GM21447 (cell line): ENCODE measurements around the gene TMEM132D.
"Not testable (repeated sequence)": the region's sequence is repeated elsewhere in the genome, so short reads cannot be mapped to it uniquely, and the experiment has no call there.

ENCODE experiments used
- ATAC-seq: cut with Tn5 transposase; IDR thresholded peaks from one replicate; pipeline ENCODE4 v1.9.1; 2021; ENCODE audit not compliant: unreplicated experiment

Gene TMEM132D

DNA sequence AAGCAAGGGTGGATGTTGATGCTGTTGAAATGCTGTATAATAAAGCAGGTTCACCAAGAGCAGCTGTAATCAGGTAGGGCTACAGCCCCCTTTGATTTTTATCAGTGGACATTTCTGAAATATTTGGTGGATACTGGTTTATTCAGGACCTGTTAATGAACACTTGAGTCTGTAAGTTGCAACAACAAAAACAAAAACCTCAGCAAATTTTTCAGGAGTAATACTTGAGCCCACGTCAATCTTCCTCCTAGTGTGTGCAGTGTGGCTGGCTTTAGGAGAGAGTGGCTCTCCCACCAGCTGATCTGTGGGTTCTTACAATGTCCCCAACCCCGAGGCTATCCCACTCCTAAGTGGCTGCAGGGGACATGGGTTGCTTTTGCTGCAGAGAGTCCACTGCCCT, 702.8 kb downstream of the TMEM132D start:
- ATAC-seq = no peak

DNA sequence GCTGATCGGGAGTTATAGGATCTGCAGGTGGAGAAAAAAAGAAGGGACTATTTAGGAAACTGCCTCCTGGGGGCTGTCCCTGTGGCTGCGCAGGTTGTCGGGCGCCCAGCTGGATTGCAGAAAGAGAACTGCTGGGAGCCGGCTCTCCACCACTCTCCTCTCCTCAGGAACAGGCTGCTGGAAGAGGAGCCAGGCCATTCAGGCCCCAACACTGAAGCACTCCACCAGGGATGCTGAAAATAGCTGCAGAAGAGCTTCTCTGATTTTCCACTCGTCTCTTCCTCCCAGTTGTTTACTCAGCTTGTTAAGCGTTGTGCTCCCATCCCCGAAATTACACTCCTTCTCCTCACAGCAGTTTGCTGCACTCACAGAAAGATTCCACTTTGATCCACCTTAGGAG, 703.2 kb downstream of the TMEM132D start:
- ATAC-seq = no peak

DNA sequence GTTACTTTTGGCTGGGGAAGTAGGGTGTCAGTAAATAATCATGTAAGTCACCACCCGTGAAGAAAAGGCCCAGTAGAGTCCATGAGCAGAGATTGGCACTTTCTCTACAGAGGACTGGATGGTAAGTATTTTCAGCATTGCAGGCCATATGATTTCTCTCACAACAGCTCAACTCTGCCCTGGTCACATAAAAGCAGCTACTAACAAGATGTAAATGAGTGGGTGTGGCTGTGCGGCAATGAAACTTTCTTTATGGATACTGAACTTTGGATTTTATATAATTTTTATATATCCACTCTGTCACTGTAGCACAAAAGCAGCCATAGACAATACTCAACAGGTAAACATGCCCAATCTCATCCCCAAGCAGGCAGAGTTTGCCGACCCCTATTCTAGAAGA, 706.9 kb downstream of the TMEM132D start:
- ATAC-seq = no peak

DNA sequence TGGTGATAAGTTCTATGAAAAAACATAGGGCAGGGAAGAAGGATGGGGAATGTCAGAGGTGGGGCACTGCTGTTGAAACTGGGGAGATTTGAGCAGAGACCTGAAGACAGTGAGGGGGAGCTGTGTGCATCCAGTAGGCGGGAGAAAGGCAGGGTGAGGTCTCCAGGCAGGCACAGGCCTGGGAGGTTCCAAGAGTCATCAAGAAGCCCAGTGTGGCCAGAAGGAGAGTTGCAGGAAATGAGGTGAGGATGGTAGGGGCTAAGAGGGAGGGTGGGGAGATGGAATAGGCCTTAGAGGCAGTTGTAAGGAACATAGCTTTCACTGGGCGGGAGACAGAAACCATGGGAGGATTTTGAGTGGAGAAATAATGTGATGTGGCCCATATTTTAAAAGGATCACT, 708.7 kb downstream of the TMEM132D start:
- no peak for ATAC-seq

DNA sequence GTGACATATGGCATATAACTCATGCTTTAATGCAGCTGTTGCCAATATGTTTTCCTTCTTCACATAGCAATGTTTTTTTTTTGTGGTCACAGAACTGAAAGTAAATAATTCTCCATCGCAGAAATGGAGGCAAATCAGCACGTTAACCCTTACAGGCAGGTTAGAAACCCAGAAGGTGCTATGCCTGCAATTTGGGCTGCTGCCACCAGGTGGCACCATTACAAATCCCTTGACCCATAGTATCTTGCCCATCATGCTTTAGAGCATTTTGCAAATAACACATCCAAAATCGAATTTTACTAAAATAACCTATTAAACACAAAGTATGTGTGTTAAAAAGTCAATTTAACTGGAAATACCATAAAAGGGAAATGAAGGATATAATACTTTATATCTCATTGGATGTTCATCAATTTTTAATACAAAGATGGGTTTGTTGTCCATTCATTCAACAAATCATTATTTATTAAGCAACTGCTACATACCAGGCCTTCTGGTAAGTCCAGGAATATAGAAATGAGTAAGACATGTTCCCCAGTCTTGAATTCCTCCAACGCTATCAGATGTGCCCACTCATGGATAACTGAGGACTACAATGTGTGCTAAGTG, 710.5 kb downstream of the TMEM132D start:
- no peak for ATAC-seq

DNA sequence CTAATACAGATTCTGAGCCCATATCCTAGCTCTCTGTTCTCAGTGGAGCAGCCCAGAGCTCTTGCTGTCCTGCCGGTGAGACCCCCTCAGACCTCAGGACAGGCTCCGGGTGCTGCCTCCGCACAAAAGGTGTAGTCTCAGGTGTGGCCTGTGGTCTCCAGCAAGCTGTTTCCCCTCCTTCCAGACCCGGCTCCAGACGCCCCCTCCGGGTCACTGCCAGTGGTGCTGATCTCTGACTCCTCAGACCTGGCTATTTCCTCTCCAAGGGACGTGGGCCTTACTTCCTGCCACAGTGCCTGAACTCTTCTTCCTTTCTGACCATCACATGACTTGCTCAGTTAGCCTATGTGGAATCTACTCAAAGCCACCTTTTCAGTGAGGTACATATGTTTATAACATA, 713.0 kb downstream of the TMEM132D start:
- no peak for ATAC-seq

DNA sequence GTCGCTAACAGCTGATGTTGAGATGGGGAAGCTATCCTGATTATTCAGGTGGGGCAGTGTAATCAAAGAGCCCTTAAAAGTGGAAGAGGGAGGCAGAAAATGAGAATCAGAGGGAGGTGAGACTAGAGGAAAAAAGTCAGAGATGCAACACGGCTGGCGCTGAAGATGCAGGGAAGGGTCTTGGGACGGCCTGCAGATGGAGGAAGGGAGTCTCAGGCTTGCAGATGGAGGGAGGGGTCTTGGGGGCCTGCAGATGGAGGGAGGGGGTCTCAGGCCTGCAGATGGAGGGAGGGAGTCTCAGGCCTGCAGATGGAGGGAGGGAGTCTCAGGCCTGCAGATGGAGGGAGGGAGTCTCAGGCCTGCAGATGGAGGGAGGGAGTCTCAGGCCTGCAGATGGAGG, 713.9 kb downstream of the TMEM132D start:
- not testable (repeated sequence) for ATAC-seq

DNA sequence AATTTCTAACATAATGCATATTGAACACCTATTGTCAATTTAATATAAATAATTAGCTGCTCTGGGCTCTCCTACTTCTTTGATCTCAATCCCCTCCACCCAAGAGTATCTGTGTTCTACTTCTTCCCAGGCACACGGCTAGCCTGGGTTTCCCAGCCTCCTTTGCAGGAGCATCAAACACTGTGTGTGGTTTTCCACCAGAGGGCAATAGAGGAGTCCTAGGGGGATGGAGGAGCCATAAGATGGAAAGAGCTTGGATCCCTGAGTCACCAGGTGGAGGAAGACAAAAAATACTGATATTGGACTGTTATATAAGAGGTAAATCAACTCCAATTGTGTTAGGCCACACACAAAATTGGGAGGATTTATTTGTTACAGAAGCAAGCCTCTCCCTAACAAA, 716.9 kb downstream of the TMEM132D start:
- ATAC-seq = no peak

DNA sequence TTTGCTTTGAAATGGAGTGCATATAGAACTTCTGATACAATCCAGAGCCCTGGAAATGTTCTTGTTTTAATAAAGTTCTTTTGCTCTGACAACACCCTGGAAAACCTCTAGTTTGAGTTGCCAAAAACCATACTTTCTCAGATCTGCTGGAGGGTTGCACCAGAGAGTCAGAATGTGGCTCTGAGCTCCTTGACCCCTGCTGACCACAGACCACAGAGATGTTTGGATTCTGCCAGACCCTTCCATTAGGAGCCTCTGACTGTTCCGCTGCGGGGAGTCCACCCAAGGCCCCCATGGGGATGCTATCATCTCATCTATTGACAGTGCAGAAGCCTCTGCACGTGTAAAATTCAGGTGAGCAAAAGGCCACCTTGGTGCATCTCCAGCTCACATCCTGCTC, 718.0 kb downstream of the TMEM132D start:
- no peak for ATAC-seq

DNA sequence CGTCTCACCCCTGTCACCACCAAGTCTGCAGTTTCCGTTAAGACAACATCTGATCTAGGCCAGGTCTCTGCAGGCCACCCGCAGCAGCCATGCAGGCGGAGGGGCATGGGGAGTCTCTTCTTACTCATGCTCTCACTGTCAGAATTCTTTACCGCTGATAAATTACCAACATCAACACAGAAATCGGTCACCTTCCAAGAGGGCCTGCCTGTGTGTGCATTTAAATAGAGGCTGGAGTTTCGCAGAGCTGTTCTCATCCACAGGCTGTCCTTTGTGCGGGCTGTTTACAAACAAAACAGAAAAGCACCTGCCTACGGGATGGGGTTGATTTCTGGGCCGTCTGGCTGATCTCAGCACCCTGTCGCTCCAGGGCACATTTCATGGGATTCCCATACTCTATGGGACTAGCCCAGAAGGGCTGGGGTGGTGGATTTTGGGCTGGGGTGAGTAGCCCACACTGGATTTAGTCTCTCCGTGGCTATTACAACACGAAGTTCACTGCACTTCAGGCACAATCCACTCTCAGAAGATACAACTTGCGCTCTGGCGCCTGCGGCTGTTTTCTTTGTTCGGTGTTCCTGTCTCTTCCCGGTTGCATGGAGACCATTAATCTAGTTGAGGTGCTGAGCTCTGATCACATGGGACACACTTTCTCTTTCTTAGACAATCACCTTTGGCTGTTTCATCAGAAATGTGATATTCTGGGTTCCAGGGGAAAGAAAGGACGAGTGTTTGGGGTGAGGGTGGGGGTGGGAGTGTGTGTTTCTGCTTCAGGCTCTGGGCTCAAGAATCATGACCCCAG, 719.5 kb downstream of the TMEM132D start:
- no peak for ATAC-seq

DNA sequence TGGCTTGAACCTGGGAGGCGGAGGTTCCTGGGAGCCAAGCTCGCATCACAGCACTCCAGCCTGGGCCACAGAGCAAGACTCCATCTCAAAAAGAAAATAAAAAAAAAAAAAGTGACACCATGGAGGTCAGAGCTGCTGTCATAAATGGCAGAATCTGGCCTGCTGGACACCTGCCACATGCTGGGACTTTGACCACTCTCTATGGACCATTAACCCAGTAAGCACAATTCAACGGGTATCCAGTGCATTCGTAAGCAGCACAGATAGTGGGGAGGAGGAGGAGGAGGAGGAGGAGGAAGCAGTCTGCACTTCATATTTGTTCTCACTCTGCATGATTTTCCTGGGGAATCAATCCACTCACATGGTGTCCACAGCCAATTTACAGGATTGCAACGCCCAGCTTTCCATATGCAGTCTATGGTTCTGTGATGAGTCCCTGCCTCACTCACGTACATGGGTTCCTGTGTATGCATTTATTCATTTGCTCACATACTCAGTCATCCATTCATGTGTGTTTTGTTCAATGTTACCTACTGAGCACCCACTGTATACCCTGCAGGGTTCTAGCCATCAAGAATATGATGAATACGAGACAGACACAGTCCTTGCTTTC, 723.8 kb downstream of the TMEM132D start:
- ATAC-seq = no peak

DNA sequence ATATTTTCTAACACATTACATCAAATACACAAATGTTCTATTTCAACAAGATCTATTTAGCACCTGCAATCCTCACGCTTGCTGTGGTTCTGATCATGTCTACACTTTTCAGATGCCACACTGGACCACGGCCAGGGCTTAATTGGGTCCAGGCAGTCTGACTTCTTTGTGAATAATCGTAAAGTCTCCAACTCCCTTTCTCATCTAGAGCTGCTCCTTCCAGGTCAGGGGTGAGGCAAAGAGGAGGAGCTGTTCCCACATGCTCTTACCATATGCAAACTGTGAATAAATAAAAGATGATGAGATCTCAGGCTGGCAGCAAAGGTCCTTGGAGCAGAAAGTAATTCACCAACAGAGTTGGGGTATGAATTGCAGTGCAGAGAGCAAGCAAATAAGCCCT, 733.9 kb downstream of the TMEM132D start:
- no peak for ATAC-seq

DNA sequence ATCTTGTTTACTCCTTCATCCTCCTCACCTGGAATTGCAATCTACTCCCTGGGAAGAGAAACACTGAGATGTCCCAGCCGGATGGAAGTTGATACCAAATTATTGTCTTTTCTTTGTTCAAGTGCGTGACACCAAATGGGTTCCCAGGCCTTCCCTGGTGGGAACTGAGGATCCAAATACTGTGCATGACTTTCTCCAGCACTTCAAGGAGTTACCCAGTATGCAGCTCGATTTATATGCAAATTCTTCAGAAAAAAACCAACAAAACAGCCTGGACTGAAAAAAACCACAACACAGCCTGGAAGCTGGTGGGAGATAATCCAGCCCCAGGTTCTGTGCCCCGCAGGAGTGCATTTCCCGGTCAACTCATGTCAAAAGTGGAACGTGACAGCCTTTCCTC, 740.0 kb downstream of the TMEM132D start:
- ATAC-seq = no peak

DNA sequence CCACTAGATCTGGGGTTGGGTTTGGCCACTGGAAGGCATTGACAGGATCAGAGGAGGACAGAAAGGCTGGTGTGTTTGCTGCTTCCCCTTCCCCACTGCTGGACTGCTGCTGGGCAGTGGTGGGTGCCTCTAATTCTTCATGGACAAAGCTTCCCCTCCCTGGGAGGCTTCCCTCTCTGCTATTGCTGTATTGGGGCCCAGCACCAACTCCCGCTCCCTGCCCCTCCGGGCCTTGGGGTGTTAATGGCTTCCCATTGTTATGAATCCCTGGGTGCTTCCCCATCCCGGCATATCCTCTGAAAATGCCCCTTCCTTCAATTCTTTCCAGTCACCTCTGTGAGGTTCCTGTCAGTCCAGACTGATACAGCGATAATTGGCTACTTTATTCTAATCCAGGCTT, 740.4 kb downstream of the TMEM132D start:
- ATAC-seq = no peak

DNA sequence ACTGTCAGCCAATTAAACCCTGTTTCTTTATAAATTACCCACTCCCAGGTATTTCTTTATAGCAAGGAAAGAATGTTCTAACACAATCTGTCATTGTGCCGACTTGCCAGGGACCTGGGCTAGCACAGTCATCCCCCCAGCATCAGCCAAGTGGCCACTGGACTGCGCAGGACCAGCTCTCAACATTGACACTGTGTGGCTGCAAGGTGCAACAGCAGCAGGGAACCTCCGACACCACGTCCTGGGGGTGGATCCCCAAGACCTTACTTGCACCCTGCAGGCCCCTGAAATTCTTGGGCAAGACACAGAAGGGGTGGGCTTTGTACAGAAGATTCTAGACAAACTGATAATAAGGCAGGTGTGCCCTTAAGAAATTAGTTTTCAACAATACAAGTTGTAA, 741.0 kb downstream of the TMEM132D start:
- no peak for ATAC-seq

DNA sequence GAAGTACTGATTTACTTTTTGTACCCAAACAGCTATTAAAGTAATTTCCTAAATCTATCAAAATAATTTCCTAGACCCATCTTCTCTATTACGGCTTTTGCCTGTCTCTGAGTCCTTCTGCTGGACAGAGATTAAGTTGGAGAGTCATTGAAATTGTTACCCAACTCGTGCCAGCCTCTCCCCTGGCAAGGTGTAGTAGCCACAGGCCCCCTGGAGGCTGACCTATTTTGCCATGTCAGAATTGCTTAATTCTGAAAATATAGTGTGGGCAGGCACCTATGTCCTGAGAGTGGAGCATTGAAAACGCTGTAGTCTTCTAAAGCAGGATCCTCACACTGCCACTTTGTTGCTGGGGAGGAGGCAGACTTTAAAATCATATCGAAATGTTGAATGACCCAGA, 742.3 kb downstream of the TMEM132D start:
- no peak for ATAC-seq

DNA sequence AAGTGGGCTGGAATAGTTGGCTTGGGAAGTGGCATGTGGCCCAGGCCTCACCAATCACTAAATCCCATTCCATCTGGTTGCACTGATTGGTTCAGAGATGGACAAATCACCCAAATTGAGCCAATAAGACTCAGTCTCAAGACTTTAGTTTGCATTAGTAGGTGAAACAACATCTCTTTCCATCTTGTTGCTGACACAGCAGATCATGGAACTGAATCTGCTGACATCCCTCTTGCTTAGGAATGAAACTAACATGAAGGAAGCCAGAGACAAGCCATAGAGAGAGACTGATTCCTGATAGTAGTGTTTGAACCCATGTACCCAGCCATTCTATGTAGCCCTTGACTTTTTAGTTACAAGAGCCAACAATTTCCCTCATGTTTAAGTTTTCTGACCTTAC, 743.5 kb downstream of the TMEM132D start:
- ATAC-seq = no peak

DNA sequence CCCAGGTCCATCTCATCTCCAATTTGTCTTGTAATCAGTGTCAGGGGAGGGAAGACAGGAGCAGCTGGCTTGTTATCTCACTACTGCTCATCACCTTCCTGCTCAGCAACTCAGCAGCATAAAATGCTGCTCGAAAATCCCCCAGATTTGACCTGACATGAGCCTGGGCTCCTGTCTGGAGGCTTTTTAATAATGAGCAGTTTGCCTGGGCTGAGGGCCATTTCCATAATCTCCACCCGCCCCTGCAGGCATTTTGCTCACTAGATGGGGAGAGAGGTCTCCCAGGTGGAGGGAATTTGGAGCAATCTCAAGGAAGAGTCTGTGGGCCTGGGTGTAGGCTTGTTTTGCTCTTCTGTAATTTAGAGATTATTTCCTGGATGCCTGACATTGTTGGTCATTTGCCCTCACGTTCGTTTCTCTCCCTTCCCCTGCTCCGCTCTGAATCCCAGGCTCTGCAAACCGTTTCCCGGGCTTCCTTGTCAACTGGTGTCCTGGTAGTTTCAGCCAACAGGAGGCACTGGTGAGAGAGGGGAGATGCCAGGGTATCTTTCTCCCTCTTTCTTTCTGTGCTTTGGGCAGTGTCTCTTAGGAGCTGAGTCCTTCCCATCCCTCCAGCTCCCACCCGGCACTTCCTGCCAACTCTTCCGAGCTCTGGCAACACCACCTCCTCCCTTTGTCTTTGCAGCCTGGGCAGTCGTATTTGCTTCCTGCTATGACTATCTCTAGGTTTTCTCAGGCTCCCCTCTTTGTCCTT, 751.3 kb downstream of the TMEM132D start:
- ATAC-seq = no peak

DNA sequence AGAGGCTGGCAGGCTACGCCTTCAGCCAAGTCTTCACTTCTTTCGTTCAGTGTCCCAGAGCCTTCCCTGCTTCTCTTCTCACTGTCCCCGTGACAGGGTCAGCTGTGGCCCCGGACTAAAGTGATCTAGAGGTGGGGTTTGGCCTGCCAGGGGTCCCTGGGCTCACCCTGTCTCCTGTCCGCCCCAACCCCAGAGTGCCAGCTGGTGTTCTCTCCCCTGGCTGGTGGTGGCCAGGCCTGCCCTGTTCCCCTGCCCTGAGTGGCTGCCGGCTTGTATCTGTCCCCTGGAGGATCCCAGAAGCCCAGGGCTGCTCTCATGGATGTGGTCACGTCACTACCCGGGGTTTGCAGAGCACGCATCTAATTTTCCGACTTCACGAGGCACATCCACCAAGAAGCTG, 753.1 kb downstream of the TMEM132D start:
- ATAC-seq = no peak

DNA sequence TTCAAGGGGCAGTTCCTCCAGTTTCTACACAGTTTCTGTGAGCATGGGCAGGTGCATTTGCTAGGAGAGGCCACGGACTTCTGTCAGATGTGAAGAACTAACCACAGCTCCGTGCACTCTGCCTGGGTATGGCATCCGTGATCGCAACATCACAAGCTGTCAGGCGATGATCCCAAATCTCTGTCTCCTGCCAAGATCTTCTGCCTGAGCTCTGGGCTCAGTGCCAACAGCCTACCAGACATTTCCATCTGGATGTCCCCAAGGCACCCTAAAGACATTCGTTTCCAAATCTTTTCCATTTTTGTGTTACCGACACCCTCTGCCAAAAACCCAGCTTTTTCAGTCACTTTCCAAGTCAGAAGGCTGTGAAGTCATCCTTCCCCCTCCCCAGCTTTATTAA, 758.4 kb downstream of the TMEM132D start:
- no peak for ATAC-seq

DNA sequence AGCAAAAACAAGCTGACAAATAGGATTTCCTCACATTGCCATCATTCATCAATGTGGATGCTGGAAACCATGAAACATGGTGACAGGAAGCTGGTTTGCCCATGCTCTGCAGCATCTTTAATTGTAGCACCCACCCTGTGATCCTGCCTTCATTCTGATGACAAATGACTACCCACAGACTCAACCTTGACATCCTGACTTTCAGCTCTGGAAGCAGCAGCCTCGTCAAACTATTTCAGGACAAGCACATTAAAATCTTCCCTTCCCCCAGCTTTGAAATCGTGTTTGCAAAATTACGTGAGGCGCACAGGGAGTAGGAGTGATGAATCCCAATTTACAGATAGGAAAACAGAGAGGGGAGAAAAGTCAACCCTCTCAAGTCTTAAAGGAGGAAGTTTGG, 765.0 kb downstream of the TMEM132D start:
- ATAC-seq = no peak
